HG03175 (cell line): ENCODE data around the gene SLC9A8.
"Not testable (repeated sequence)": the region's sequence is repeated elsewhere in the genome, so short reads cannot be mapped to it uniquely, and the experiment has no call there.

Experiments used
- ATAC-seq: cut with Tn5 transposase; IDR thresholded peaks from one replicate; pipeline ENCODE4 v1.9.1; 2021; ENCODE audit warnings: mild to moderate bottlenecking, moderate library complexity; ENCODE audit not compliant: unreplicated experiment

SLC9A8 gene

GRCh38 chr20:49846206-49846807, 33.7 kb downstream of the SLC9A8 start:
- no peak for ATAC-seq

- no peak for ATAC-seq
Measured at GRCh38 chr20:49850463-49851230, 38.0 kb downstream of the SLC9A8 start.

DNA sequence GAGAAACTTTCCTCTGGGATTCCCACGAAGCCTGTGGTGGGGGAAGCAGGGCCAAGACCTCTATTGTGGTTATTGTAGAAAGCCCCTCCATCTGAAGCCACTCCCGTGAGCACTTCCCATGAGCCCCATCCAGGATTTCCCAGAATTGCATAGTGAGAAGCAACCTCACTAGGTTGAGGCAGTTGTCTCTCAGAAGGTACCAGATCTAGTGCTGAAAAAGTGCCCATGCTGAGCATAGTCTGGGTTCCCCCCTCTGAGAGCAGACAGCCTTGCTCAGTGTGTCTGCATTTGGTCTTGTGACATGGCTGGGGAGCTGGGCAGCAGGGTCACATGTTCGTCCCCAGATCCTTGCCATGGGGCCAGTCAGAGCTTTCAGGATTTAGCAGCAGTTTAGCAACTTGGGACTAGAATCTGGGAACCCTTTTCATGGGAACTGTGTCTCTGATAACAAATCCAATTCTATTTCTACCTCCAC, 38.6 kb downstream of the SLC9A8 start:
- no peak for ATAC-seq

DNA sequence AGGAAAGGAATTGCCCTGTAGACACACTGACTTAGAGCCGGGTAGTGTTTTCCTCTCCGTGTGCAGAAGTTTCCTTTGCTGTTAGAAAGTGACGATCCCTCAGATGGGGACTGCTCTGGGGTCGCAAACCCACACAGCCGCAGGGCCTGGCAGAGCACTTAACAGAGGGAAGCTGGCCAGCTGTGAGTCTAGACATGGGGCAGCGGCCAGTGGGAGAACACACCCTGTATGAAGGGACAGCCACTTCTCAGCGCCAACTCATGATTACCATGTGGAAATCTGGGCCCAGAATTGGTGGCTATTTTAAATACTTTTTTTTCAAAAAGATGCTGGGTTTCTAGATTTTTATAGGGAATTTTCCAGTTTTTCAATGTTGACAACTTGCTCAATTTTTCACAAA, 39.4 kb downstream of the SLC9A8 start:
- ATAC-seq = no peak

- ATAC-seq = no peak
Measured at GRCh38 chr20:49852522-49853080, 40.0 kb downstream of the SLC9A8 start.

DNA sequence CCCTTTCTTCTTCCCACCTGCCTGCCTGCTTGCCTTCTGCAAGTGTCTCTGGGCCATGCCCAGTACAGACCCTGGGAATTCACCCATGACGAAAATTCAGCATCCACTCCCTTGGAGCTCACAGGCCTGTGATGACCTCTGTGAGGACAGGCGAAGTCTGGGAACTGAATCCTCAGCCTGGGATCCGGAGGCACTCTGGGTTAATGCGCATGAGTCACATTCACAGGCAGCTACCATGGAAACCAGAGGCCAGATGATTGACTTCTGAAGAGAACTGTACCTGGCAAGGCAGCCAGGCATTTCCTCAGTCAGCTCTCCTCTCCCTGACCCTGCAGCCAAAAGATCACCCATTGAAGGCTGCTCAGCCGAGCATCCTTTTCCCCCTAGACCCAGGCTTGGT, 41.0 kb downstream of the SLC9A8 start:
- no peak for ATAC-seq

- no peak for ATAC-seq
Measured at GRCh38 chr20:49854190-49854875, 41.7 kb downstream of the SLC9A8 start.

- no peak for ATAC-seq
Measured at GRCh38 chr20:49856904-49857303, 44.3 kb downstream of the SLC9A8 start.

- ATAC-seq = no peak
Measured at GRCh38 chr20:49858076-49858585, 45.5 kb downstream of the SLC9A8 start.

- no peak for ATAC-seq
Measured at GRCh38 chr20:49859011-49859410, 46.4 kb downstream of the SLC9A8 start.

- no peak for ATAC-seq
Measured at GRCh38 chr20:49859807-49860206, 47.2 kb downstream of the SLC9A8 start.

DNA sequence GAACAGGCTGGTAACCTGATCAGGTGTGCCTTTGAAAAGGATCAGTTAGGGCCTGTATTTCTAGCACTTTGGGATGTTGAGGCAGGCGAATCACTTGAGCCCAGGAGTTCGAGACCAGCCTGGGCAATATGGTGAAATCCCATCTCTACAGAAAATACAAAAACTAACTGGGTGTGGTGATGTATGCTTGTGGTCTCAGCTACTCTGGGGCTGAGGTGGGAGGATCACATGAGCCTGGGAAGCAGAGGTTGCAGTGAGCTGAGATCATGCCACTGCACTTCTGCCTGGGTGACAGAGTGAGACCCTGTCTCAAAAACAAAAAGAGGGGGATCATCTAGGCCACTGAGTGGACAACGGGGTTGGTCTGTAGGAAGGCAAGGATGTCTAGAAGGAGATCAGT, 48.6 kb downstream of the SLC9A8 start:
- not testable (repeated sequence) for ATAC-seq

DNA sequence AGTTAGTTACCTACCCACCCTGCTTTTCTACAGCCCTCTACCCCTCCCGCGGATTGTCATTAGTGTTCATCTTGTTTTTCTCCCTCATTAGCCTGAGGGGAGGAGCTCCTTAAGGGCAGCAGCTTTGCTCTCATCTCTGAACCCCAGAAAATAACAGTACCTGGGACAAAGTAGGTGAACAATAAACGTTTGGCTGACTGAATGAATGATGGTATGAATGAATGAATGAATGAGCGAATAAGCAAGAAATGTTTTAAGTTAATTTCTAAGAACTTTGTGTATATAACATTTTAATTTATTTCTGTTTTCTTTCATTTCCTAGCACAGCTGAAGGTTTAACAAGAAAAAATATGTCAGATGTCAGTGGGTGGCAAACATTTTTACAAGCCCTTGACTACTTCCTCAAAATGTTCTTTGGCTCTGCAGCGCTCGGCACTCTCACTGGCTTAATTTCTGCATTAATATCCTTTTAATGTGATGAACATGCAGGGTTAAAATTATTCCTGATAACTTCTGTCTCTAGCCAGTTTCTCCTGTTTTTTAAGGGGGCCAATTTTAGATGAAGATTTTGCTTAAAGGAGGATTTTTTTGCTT, 50.1 kb downstream of the SLC9A8 start:
- ATAC-seq = no peak

DNA sequence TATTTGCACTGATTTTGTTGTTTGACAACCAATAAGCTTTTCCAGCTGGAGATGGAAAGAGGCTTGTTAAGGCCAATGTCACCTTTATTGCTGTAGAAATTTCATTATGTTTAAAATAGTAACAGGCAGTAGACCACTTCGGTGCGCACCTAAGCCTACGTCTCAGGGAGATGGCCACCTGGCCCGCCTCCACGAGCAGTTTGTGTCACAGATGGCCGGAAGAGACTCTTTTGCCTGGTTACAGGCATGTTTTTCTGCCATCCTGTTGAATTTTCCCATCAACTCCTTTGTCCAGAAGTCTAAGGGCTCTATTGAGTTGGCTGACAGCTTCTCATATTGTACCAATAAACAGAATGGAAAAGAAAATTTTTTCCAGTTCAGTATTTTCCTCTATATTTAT, 51.0 kb downstream of the SLC9A8 start:
- no peak for ATAC-seq

GRCh38 chr20:49865559-49865958, 52.9 kb downstream of the SLC9A8 start:
- ATAC-seq = no peak

GRCh38 chr20:49866051-49866450, 53.4 kb downstream of the SLC9A8 start:
- ATAC-seq = no peak

GRCh38 chr20:49867453-49868215, 55.0 kb downstream of the SLC9A8 start:
- no peak for ATAC-seq

DNA sequence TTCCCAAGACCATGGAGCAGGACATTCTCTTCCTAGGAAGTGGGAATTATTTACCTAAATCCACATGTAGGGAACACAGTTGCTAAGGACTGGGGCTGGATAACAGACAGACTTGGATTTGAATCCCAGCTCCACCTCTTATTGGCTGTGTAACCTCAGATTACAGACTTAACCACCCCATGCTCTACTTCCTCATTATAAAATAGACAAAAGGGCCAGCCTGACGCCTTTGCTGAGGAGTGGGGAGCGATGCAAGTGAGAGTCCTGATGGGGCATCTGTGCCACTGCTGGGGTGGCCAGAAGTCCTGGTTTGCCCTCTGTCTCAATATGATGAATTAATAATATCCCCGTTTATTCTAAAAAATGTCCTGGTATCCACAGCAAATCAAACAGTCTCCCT, 55.9 kb downstream of the SLC9A8 start:
- ATAC-seq = no peak

GRCh38 chr20:49868964-49869363, 56.3 kb downstream of the SLC9A8 start:
- no peak for ATAC-seq

GRCh38 chr20:49870261-49870660, 57.6 kb downstream of the SLC9A8 start:
- ATAC-seq = no peak
